HG03575 (cell line): ENCODE measurements around the gene SRRT.
"Not testable (repeated sequence)": the region's sequence is repeated elsewhere in the genome, so short reads cannot be mapped to it uniquely, and the experiment has no call there.

ENCODE experiments used
- ATAC-seq: cut with Tn5 transposase; IDR thresholded peaks from one replicate; pipeline ENCODE4 v1.9.1; 2021; ENCODE audit not compliant: unreplicated experiment, insufficient number of reproducible peaks, low FRiP score; ENCODE audit errors: extremely low read depth

Gene SRRT

DNA sequence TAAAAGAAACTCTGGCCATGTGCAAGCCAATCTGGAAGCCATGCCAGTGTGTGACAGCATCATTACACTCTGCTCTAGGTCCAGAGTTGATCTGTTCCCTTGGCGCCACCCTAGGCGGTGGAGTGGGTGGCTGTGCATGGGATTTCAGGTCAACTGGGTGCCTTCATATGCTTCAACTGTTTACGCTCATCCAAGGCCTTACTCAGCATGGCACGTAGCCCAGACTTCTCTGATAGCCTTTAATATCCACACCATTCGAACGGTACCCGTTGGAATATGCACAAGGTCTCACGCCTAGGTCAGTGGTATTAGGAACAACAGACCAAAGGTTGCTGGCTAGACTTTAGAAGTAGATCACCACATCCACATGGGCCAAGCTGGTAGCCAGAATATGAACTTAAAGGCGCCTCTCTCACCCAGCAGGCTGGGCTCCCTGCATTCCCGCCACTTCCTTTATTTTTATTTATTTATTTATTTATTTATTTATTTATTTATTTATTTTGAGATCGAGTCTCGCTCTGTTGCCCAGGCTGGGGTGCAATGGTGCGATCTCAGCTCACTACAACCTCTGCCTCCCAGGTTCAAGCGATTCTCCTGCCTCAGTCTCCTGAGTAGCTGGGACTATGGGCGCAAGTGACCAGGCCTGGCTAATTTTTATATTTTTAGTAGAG is 39.4 kb downstream of the SRRT start:
- ATAC-seq, result no peak

DNA sequence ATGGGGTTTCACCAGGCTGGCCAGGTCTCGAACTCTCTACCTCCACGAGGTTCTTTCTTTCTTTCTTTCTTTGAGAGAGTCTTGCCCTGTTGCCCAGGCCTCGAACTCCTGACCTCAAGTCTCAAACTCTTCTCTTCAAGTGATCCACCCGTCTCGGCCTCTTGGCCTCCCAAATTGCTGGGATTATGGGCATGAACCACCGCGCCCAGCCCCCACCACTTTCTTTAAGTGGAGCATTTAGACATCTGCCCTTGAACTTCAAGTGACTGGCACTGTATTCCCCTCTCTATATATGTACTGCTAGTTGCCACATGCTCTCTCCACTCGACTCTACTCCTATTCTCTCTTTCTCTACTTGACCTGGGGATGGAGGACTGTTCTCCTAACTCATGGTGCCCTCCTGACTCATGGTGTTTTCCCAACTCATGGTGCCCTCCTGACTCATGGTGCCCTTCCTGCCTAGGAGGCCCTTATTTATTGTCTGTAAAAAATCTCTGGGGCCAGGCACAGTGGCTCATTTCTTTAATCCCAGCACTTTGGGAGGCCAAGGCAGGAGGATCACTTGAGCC is 40.1 kb downstream of the SRRT start:
- ATAC-seq, result no peak

DNA sequence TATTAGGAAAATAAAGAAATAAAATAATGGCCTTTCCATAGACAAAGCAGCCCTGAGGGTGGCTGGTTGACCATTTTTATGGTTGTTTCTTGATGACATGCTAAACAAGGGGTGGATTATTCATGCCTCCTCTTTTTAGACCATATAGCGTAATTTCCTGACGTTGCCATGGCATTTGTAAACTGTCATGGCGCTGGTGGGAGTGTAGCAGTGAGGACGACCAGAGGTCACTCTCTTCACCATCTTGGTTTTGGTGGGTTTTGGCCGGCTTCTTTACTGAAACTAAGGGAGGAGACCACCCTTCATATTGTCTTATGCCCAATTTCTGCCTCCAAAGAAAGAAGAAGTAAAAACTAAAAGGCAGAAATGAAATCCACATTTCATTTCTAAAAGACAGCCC is 44.4 kb downstream of the SRRT start:
- not testable (repeated sequence) for ATAC-seq

DNA sequence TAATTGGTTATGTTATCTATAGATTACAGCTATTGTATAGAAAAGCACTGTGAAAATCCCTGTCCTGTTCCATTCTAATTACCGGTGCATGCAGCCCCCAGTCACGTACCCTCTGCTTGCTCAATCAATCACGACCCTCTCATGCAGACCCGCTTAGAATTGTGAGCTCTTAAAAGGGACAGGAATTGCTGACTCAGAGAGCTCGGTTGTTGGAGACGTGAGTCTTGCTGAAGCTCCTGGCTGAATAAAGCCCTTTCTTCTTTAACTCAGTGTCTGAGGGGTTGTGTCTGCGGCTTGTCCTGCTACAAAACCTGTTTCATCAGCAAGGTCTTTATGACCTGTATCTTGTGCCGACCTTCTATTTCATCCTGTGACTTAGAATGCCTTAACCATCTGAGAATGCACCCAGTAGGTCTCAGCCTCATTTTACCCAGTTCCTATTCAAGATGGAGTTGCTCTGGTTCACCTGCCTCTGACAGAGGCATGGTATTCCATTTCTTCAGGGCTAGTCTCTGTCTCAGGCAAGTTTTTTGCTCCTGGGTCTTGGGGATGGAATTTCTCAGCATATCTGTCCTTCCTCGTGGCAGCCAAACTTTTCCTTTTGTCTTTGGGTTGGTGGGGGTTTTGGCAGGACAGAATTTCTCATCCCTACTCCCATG is 45.0 kb downstream of the SRRT start:
- not testable (repeated sequence) for ATAC-seq

DNA sequence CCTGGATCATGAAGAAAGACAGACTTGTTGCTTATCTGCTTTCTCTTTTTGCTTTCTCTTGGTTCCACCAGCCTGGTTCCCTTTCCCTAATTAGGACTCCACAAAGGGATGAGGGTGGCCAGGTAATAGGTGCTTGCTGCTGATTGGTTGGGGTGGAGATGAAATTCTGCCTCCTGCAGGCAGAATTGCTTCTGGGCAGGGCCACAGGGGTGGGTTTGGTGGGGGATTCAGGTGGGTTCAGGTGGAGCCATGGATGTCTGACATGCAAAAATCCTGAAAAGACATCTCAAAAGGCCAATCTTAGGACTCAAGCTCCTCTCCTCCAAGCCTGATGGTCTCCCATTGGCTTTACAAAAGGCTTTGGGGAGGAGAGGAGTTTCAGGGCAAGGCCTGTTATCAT is 46.1 kb downstream of the SRRT start:
- ATAC-seq, result no peak

DNA sequence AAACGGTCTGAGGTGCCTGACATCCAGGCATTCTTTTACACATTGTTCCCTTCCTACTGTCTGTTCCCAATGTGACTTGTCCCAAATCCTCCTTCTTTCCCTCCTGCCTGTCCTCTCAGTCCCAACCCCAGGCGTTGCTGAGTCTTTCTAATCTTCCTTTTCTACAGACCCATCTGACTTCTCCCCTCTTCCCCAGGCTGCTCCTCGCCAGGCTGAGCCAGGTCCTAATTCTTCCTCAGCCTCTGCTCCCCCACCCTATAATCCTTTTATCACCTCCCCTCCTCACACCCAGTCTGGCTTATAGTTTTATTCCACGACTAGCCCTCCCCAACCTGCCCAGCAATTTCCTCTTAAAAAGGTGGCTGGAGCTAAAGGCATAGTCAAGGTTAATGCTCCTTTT is 48.7 kb downstream of the SRRT start:
- ATAC-seq, result not testable (repeated sequence)

DNA sequence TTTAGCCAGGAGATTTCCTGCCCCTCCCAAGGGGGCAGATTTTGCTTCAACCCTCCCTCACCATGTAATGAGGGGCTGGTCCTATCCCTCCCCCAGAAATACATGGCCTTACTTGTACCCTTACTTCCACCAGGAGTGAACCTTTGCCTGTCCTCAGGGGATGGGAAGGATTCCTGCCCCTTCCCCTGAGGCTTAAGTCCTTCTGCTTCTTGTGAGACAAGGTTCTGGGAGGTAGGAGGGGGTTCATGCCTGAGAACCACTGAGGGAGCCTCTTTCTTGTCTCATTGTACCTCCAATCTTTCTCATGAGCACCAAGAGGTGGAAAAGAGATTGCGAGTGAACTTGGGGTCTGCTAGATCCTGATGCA is 54.9 kb downstream of the SRRT start:
- ATAC-seq, result no peak

DNA sequence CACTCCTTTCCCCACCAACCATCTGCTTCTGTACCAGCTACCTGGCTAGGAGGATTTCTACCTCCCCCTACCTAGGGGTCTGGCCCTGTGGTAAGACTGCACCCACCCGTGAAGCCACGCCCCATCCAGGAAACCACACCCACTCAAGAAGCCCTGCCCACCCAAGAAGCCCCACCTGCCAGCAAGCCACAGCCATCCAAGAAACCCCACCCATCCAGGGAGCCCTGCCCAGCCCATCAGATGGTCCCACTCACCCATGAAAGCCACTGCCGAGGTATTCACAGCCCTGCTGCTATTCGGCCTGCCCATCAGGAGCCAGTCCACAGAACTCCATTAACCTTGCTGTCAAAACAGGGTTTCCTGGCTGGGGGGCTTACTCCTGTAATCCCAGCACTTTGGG is 58.8 kb downstream of the SRRT start:
- no peak for ATAC-seq

DNA sequence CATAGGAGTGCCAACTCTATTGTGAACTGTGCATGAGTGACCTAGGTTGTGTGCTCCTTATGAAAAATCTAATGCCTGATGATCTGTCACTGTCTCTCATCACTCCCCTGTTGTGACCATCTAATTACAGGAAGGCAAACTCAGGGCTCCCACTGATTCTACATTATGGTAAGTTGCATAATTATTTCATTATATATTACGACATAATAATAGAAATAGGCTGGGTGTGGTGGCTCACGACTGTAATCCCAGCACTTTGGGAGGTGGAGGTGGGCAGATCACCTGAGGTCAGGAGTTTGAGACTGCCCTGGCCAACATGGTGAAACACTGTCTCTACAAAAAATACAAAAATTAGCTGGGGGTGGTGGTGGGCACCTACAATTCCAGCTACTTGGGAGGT is 60.5 kb downstream of the SRRT start:
- not testable (repeated sequence) for ATAC-seq

DNA sequence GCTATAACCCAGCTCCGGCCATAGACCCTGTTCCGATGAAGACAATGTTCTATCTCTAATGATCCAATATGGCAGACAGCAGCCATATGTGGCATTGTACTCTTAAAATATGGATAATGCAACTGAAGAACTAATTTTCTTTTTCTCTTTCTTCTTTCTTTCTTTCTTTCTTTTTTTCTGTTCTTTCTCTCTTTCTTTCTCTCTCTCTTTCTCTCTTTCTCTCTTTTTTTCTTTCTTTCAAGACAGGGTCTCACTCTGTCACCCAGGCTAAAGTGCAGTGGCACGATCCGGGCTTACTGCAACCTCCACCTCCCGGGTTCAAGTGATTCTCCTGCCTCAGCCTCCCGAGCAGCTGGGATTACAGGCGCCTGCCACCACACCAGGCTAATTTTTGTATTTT is 61.3 kb downstream of the SRRT start:
- not testable (repeated sequence) for ATAC-seq
